Mucosa of rectum (tissue), 2 donors: ENCODE measurements around the gene MBNL1.

Experiments used
- H3K27ac ChIP-seq, 2 donors: one replicate each; pipeline ENCODE4 v1.7.0; 2013; ENCODE audit warnings: inconsistent platforms in 2 of 2, low read depth in 2 of 2, low read length in 2 of 2
- H3K27me3 ChIP-seq, 2 donors: one replicate each; pipeline ENCODE4 v1.7.0; 2013; ENCODE audit warnings: low read length in 2 of 2; ENCODE audit not compliant: control insufficient read depth in 2 of 2, insufficient read depth in 2 of 2
- H3K36me3 ChIP-seq, 2 donors: one replicate each; pipeline ENCODE4 v1.7.0; 2013; ENCODE audit warnings: low read length in 2 of 2; ENCODE audit not compliant: control insufficient read depth in 2 of 2, insufficient read depth in 2 of 2
- H3K4me1 ChIP-seq, 2 donors: one replicate each; pipeline ENCODE4 v1.7.0; 2013; ENCODE audit warnings: low read length in 2 of 2, mild to moderate bottlenecking in 1 of 2; ENCODE audit not compliant: control insufficient read depth in 2 of 2, insufficient read depth in 2 of 2
- H3K4me3 ChIP-seq, 2 donors: one replicate each; pipeline ENCODE4 v1.7.0; 2013; ENCODE audit warnings: low read length in 2 of 2
- H3K9ac ChIP-seq, 2 donors: one replicate each; pipeline ENCODE4 v1.7.0; 2013; ENCODE audit warnings: low read length in 2 of 2, low read depth in 1 of 2, mild to moderate bottlenecking in 1 of 2
- H3K9me3 ChIP-seq, 2 donors: one replicate each; pipeline ENCODE4 v1.7.0; 2013; ENCODE audit warnings: low read length in 2 of 2; ENCODE audit not compliant: control insufficient read depth in 2 of 2
- donor health status: healthy.
- donor health status: Normal muscosa, but diverticular disease.

The MBNL1 gene

GRCh38 chr3:152268555-152269055 is at the start of gene MBNL1:
Gene MBNL1 (plus strand): TSS chr3:152268929. CDS start chr3:152300194, 31,265 bp downstream.
- peak within 1 kb of the TSS; percentile 99 to 100 for H3K27ac ChIP-seq
- H3K4me1 ChIP-seq = peaks cover 25 to 38% of the 10 kb centered on the region in 2 donors
- no peaks in the 10 kb centered on the region for H3K27me3 ChIP-seq
- no peaks in the 10 kb centered on the region for H3K36me3 ChIP-seq
- peak within 1 kb of the TSS; percentile 94 to 99 for H3K9ac ChIP-seq
- H3K9me3 ChIP-seq = no peaks in the 10 kb centered on the region
- H3K4me3 ChIP-seq = peak within 1 kb of the TSS; percentile 97 to 99

- peaks cover 2% of the 10 kb centered on the region in 2 donors for H3K4me1 ChIP-seq
- H3K9ac ChIP-seq = no peak overlapping the region
- no peak overlapping the region for H3K4me3 ChIP-seq
- no peaks in the 10 kb centered on the region for H3K27me3 ChIP-seq
- no peaks in the 10 kb centered on the region for H3K36me3 ChIP-seq
- no peaks in the 10 kb centered on the region for H3K9me3 ChIP-seq
- no peak overlapping the region for H3K27ac ChIP-seq
Measured at GRCh38 chr3:152219216-152219615, 49.5 kb upstream of the MBNL1 start.

GRCh38 chr3:152219769-152220255 is 48.9 kb upstream of the MBNL1 start:
- Histone ChIP-seq H3K4me1 (peaks cover 2% of the 10 kb centered on the region in 2 donors), H3K4me3 (no peak overlapping the region), H3K9ac (no peak overlapping the region), H3K9me3 (no peaks in the 10 kb centered on the region), H3K27ac (no peak overlapping the region), H3K36me3 (no peaks in the 10 kb centered on the region), H3K27me3 (no peaks in the 10 kb centered on the region)

GRCh38 chr3:152222327-152222726 is 46.4 kb upstream of the MBNL1 start:
- no peaks in the 10 kb centered on the region for H3K36me3 ChIP-seq
- no peak overlapping the region for H3K9ac ChIP-seq
- H3K4me1 ChIP-seq = peaks cover 2% of the 10 kb centered on the region in 2 donors
- no peak overlapping the region for H3K4me3 ChIP-seq
- H3K27ac ChIP-seq = peak overlapping the region in 1 of 2 donors; percentile 32
- no peaks in the 10 kb centered on the region for H3K27me3 ChIP-seq
- no peaks in the 10 kb centered on the region for H3K9me3 ChIP-seq

DNA sequence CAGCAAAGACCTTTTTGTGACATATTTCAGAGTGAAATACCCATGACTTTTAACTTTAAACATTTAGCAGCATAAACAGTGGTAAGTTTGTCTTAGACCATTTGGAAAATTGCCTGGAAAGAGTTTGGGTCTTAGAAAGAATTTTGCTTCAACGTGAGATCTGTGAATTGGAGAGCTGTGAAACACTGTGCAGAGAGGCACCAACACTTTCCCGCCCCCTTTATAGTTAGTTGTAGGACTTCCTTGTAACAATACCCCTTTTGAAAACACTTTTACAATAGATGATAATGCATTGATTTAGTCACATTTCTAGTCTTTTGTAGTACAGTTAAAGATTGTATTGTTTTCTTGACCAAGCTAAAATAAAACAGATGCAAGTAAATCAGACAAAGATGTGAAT is 43.5 kb upstream of the MBNL1 start:
- H3K36me3 ChIP-seq = no peaks in the 10 kb centered on the region
- no peak overlapping the region for H3K4me3 ChIP-seq
- no peak overlapping the region for H3K27ac ChIP-seq
- no peaks in the 10 kb centered on the region for H3K9me3 ChIP-seq
- H3K27me3 ChIP-seq = no peaks in the 10 kb centered on the region
- H3K4me1 ChIP-seq = peaks cover 2% of the 10 kb centered on the region in 2 donors
- no peak overlapping the region for H3K9ac ChIP-seq

DNA sequence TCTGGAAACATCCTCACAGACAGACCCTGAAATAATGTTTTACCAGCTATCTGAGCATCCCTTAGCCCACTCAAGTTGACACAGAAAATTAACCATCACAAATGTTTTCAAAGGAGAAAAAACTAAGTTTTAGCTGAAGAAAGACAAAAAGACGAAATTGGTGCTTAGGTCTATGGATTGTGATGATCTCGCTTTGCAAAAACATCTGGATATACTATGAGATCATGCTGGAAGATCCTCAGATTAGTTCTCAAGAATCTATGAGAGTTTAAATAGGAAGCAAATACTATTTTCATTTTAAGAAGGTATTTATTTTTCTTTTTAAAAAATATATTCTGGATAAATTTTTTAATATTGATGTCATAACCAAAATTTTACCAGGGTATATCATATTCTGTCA is 42.6 kb upstream of the MBNL1 start:
- Histone ChIP-seq H3K9me3 (no peaks in the 10 kb centered on the region), H3K9ac (no peak overlapping the region), H3K27ac (no peak overlapping the region), H3K27me3 (no peaks in the 10 kb centered on the region), H3K4me3 (no peak overlapping the region), H3K4me1 (peaks cover 2% of the 10 kb centered on the region in 2 donors), H3K36me3 (no peaks in the 10 kb centered on the region)

DNA sequence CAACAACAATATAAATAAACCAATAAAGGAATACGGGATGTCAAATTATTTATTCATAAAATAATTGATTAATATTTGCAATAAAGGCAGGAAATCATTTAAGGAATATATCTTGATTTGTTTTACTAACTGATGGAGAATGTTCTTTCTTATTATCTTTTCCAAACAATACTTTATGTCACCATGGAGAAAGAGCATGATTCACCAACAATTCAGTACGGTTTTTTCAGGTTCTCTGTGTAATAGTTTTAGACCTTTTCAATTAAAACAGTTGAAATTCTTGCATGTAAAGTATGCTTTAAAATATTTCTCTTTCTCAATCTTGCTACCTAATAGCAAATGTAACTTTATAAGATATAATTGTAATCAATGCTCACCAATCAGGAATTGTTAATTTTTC is 41.7 kb upstream of the MBNL1 start:
- H3K4me3 ChIP-seq = no peak overlapping the region
- H3K27ac ChIP-seq = no peak overlapping the region
- H3K27me3 ChIP-seq = no peaks in the 10 kb centered on the region
- H3K9me3 ChIP-seq = no peaks in the 10 kb centered on the region
- peaks cover 0 to 2% of the 10 kb centered on the region in 2 donors for H3K4me1 ChIP-seq
- H3K9ac ChIP-seq = no peak overlapping the region
- no peaks in the 10 kb centered on the region for H3K36me3 ChIP-seq

DNA sequence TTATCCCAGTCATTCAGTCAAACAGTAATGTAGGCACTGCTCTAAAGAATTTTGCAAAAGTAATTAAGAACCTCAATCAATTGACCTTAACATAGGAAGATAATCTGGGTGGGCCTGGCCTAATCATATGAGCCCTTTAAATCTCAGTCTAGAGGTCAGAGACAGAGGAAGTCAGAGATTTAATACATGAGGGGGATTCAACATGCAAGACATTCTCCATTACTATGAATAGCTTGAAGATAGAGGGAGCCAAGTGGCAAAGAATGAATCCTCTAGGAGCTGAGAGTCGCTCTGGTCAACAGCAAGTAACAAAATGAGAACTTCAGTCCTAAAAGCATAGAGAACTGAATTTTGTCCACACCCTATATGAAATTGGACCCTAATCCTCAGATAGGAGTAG is 39.0 kb upstream of the MBNL1 start:
- Histone ChIP-seq H3K4me3 (no peak overlapping the region), H3K4me1 (no peaks in the 10 kb centered on the region), H3K27ac (no peak overlapping the region), H3K9me3 (no peaks in the 10 kb centered on the region), H3K9ac (no peak overlapping the region), H3K36me3 (no peaks in the 10 kb centered on the region), H3K27me3 (no peaks in the 10 kb centered on the region)

GRCh38 chr3:152230370-152230769 is 38.4 kb upstream of the MBNL1 start:
- Histone ChIP-seq H3K27ac (no peak overlapping the region), H3K9ac (no peak overlapping the region), H3K27me3 (no peaks in the 10 kb centered on the region), H3K9me3 (no peaks in the 10 kb centered on the region), H3K4me1 (no peaks in the 10 kb centered on the region), H3K4me3 (no peak overlapping the region), H3K36me3 (no peaks in the 10 kb centered on the region)

- H3K9me3 ChIP-seq = no peaks in the 10 kb centered on the region
- no peak overlapping the region for H3K27ac ChIP-seq
- no peak overlapping the region for H3K9ac ChIP-seq
- no peak overlapping the region for H3K4me3 ChIP-seq
- H3K27me3 ChIP-seq = no peaks in the 10 kb centered on the region
- no peaks in the 10 kb centered on the region for H3K4me1 ChIP-seq
- no peaks in the 10 kb centered on the region for H3K36me3 ChIP-seq
Measured at GRCh38 chr3:152232001-152232400, 36.7 kb upstream of the MBNL1 start.

- Histone ChIP-seq H3K9ac (no peak overlapping the region), H3K27me3 (no peaks in the 10 kb centered on the region), H3K27ac (no peak overlapping the region), H3K4me3 (no peak overlapping the region), H3K36me3 (no peaks in the 10 kb centered on the region), H3K4me1 (no peaks in the 10 kb centered on the region), H3K9me3 (no peaks in the 10 kb centered on the region)
Measured at GRCh38 chr3:152232679-152233078, 36.0 kb upstream of the MBNL1 start.
